NCI-H1092 (cell line): ENCODE data around the gene SPTB.
"Not testable (repeated sequence)": the region's sequence is repeated elsewhere in the genome, so short reads cannot be mapped to it uniquely, and the experiment has no call there.

Source experiments
- DNase-seq: peaks from one replicate; lab custom pipeline; 2025; lab: John Stamatoyannopoulos, UW

Gene SPTB

GRCh38 chr14:64821651-64822050 lies 58.1 kb downstream of the SPTB start:
- DNase-seq: no peak

- DNase-seq: no peak
These were observed 61.6 kb downstream of the SPTB start for GRCh38 chr14:64818151-64818550.

- no peak for DNase-seq
These were observed 62.1 kb downstream of the SPTB start for GRCh38 chr14:64817631-64818030.

GRCh38 chr14:64816221-64816783 lies 63.4 kb downstream of the SPTB start:
- no peak for DNase-seq

- no peak for DNase-seq
These were observed 64.5 kb downstream of the SPTB start for GRCh38 chr14:64815257-64815656.

- no peak for DNase-seq
These were observed 67.3 kb downstream of the SPTB start for GRCh38 chr14:64812412-64812811.

GRCh38 chr14:64811676-64812075 lies 68.0 kb downstream of the SPTB start:
- DNase-seq: no peak

GRCh38 chr14:64808449-64808848 lies 71.3 kb downstream of the SPTB start:
- DNase-seq: no peak

- no peak for DNase-seq
These were observed 72.2 kb downstream of the SPTB start for GRCh38 chr14:64807551-64807950.

- no peak for DNase-seq
These were observed 72.7 kb downstream of the SPTB start for GRCh38 chr14:64806862-64807495.

GRCh38 chr14:64806202-64806861 lies 73.4 kb downstream of the SPTB start:
- no peak for DNase-seq

- not testable (repeated sequence) for DNase-seq
These were observed 74.1 kb downstream of the SPTB start for GRCh38 chr14:64805646-64806045.

- DNase-seq: no peak
These were observed 74.9 kb downstream of the SPTB start for GRCh38 chr14:64804754-64805260.

- DNase-seq: no peak
These were observed 77.9 kb downstream of the SPTB start for GRCh38 chr14:64801800-64802199.

GRCh38 chr14:64801046-64801445 lies 78.7 kb downstream of the SPTB start:
- no peak for DNase-seq

GRCh38 chr14:64800000-64800399 lies 79.7 kb downstream of the SPTB start:
- no peak for DNase-seq

- no peak for DNase-seq
These were observed 80.2 kb downstream of the SPTB start for GRCh38 chr14:64799555-64799954.

GRCh38 chr14:64796369-64796768 lies 83.3 kb downstream of the SPTB start:
- no peak for DNase-seq

GRCh38 chr14:64795921-64796320 lies 83.8 kb downstream of the SPTB start:
- no peak for DNase-seq

GRCh38 chr14:64795211-64795610 lies 84.5 kb downstream of the SPTB start:
- no peak for DNase-seq

- no peak for DNase-seq
These were observed 86.7 kb downstream of the SPTB start for GRCh38 chr14:64792871-64793560.

- no peak for DNase-seq
These were observed 87.5 kb downstream of the SPTB start for GRCh38 chr14:64792231-64792630.

GRCh38 chr14:64790478-64790877 lies 89.2 kb downstream of the SPTB start:
- DNase-seq: no peak
